ENCODE measurements around the gene ZBTB9.
"Not testable (repeated sequence)": the region's sequence is repeated elsewhere in the genome, so short reads cannot be mapped to it uniquely, and the experiment has no call there.

Gene ZBTB9

DNA sequence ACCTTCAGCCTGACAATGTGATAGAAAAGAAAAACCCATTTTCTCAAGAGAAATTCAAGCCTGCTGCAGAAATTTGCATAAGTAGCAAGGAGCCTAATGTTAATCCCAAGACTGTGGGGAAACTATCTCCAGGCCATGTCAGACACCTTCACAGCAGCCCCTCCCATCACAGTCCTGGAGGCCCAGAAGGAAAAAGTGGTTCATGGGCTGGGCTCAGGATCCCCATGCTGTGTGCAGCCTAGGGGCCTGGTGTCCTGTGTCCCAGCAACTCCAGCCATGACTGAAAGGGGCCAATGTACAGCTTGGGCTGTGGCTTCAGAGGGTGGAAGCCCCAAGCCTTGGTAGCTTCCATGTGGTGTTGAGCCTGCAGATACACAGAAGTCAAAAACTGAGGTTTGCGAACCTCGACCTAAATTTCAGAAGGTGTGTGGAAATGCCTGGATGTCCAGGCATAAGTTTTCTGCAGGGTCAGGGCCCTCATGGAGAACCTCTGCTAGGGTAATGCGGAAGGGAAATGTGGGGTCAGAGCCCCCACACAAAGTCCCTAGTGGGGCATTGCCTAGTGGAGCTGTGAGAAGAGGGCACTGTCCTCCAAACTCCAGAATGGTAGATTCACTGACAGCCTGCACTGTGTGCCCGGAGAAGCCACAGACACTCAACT, 11.8 kb downstream of the ZBTB9 start:
- DNase-seq = no peak

DNA sequence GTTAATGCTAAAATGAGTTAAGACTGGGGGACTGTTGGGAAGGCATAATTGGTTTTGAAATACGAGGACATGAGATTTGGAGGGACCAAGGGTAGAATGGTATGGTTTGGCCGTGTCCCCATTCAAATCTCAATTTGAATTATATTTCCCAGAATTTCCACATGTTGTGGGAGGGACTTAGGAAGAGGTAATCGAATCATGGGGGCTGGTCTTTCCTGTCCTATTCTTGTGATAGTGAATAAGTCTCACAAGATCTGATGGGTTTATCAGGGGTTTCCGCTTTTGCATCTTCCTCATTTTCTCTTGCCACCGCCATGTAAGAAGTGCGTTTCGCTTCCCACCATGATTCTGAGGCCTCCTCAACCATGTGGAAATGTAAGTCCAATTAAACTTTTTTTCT, 12.7 kb downstream of the ZBTB9 start:
- DNase-seq = no peak

GRCh38 chr6:33469661-33470060, 15.3 kb downstream of the ZBTB9 start:
- no peak for DNase-seq

GRCh38 chr6:33477864-33478263, 23.5 kb downstream of the ZBTB9 start:
- no peak for DNase-seq

GRCh38 chr6:33481192-33481591, 26.8 kb downstream of the ZBTB9 start:
- no peak for DNase-seq

GRCh38 chr6:33482620-33483019, 28.2 kb downstream of the ZBTB9 start:
- not testable (repeated sequence) for DNase-seq

GRCh38 chr6:33483678-33484077, 29.3 kb downstream of the ZBTB9 start:
- no peak for DNase-seq

- DNase-seq = not testable (repeated sequence)
These were observed 30.4 kb downstream of the ZBTB9 start for GRCh38 chr6:33484673-33485262.

DNA sequence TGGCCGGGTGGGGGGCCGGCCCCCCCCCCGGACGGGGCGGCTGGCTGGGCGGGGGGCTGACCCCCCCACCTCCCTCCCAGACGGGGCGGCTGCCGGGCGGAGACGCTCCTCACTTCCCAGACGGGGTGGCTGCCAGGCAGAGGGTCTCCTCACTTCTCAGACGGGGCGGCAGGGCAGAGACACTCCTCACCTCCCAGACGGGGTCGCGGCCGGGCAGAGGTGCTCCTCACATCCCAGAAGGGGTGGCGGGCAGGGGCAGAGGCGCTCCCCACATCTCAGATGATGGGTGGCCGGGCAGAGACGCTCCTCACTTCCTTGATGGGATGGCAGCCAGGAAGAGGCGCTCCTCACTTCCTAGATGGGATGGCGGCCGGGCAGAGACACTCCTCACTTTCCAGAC, 31.3 kb downstream of the ZBTB9 start:
- not testable (repeated sequence) for DNase-seq

DNA sequence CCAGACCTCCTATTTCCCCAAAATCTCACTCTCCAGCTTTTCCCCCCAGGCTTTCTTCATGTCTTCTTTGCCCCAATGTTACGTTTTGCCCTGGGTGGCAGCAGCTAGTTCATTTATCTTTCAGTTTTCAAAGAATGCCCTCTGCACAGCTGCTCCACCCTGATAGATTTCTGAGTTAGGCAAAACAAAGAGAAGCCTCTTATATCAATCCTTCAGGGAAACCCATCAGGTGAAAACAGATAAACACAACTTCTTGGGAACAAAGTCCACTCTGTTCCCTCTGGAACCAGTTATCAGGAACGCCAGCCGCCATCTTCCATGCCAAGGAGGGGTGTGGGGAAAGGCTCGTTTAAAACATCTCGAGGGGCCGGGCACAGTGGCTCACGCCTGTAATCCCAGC, 34.0 kb downstream of the ZBTB9 start:
- DNase-seq = no peak

- no peak for DNase-seq
These were observed 35.8 kb downstream of the ZBTB9 start for GRCh38 chr6:33490198-33490597.

DNA sequence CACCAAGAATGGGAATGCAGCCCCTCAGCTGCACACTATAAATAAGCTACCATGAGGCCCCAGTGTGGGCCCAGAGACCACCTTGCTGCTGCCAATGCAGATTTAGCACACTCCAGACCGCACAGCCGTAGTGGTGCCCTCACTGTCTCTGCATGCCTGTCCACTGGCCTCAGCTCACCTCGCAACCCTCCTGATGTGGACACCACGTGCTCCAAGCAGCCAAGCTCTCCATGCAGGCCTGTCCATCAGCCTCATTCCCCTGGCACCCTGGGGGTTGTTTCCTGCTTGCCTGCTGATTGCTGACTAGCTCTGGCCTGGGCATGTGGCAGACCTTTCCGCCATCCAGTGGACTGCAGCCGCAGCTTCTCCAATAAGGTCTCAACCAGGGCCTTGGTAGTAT, 36.2 kb downstream of the ZBTB9 start:
- DNase-seq = no peak

DNA sequence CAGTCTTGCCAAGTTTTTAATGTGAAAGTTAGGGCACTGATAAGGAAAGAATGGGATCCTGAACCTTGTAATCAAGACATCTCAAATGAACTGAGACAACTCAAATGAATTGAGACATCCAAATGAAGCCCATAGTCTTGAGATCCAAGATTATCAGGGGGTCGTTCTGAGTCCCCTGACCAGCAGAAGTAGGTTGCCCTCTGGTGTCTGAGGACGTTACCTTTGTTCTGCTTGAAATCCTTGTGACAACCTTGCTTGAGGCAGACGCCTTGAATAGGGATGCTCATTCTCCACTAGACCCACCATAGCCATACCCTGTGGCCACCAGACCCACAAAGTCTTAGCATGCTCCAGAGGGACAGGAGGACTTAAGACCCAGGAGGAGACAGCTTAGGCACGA, 37.7 kb downstream of the ZBTB9 start:
- no peak for DNase-seq

DNA sequence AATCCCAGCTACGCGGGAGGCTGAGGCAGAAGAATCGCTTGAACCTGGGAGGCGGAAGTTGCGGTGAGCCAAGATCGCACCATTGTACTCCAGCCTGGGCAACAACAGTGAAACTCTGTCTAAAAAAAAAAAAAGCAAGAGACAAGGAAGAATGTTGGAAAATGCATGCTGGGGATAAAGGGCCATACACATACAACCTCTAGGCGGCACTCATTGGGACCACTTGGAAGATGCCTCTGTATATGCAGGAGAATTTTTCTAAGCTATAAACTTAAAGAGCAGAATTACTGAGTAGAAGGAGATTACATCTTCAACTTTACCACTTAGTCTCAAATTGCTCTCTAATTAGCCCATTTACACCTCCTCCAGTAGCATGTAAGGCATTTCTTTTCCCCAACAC, 42.8 kb downstream of the ZBTB9 start:
- DNase-seq = no peak

GRCh38 chr6:33502486-33502885, 48.1 kb downstream of the ZBTB9 start:
- DNase-seq = no peak

GRCh38 chr6:33504486-33504885, 50.1 kb downstream of the ZBTB9 start:
- no peak for DNase-seq

- no peak for DNase-seq
These were observed 51.4 kb downstream of the ZBTB9 start for GRCh38 chr6:33505548-33506370.
